ENCODE results near the gene HSBP1.

Gene HSBP1

GRCh38 chr16:83845263-83845662 is 37.5 kb downstream of the HSBP1 start:
- Histone ChIP-seq H3K4me2 (ENCODE audit: low read length) (no peak overlapping the region), H3K9me3 (ENCODE audit: low read length) (no peaks in the 10 kb centered on the region), H3F3A (ENCODE audit: insufficient read depth, low read length) (no peaks in the 10 kb centered on the region), H3K4me1 (ENCODE audit: insufficient read depth, low read length, severe bottlenecking) (peaks cover 35% of the 10 kb centered on the region), H3K79me2 (ENCODE audit: insufficient read depth, low read length) (no peaks in the 10 kb centered on the region), H3K4me3 (ENCODE audit: low read depth, low read length, poor library complexity, severe bottlenecking) (no peak overlapping the region), H3K36me3 (ENCODE audit: insufficient read depth, low read length) (no peaks in the 10 kb centered on the region), H4K20me1 (ENCODE audit: insufficient read depth, low read length) (no peaks in the 10 kb centered on the region), H3K9ac (ENCODE audit: low read length) (no peak overlapping the region), H3K27ac (ENCODE audit: low read depth, low read length, poor library complexity, severe bottlenecking) (no peak overlapping the region), H2AFZ (ENCODE audit: low read length) (no peak overlapping the region), H3K9me2 (ENCODE audit: low read depth, low read length) (no peaks in the 10 kb centered on the region), H3K27me3 (ENCODE audit: insufficient read depth, low read length) (no peaks in the 10 kb centered on the region)
- no peak for TF ChIP-seq EZH2 (IDR thresholded peaks at IDR 0.05; ENCODE audit: borderline replicate concordance, low read length)
- TF ChIP-seq CTCF (IDR thresholded peaks at IDR 0.05; ENCODE audit: low read length), result no peak

- Histone ChIP-seq H3K4me3 (ENCODE audit: low read depth, low read length, poor library complexity, severe bottlenecking) (no peak overlapping the region), H3K79me2 (ENCODE audit: insufficient read depth, low read length) (no peaks in the 10 kb centered on the region), H3K9me3 (ENCODE audit: low read length) (no peaks in the 10 kb centered on the region), H3K27me3 (ENCODE audit: insufficient read depth, low read length) (no peaks in the 10 kb centered on the region), H3K4me2 (ENCODE audit: low read length) (no peak overlapping the region), H4K20me1 (ENCODE audit: insufficient read depth, low read length) (no peaks in the 10 kb centered on the region), H3F3A (ENCODE audit: insufficient read depth, low read length) (no peaks in the 10 kb centered on the region), H3K27ac (ENCODE audit: low read depth, low read length, poor library complexity, severe bottlenecking) (no peak overlapping the region), H3K36me3 (ENCODE audit: insufficient read depth, low read length) (no peaks in the 10 kb centered on the region), H3K4me1 (ENCODE audit: insufficient read depth, low read length, severe bottlenecking) (peaks cover 26% of the 10 kb centered on the region), H2AFZ (ENCODE audit: low read length) (no peak overlapping the region), H3K9ac (ENCODE audit: low read length) (no peak overlapping the region), H3K9me2 (ENCODE audit: low read depth, low read length) (no peaks in the 10 kb centered on the region)
- TF ChIP-seq EZH2 (IDR thresholded peaks at IDR 0.05; ENCODE audit: borderline replicate concordance, low read length), result no peak
- no peak for TF ChIP-seq CTCF (IDR thresholded peaks at IDR 0.05; ENCODE audit: low read length)
Measured at GRCh38 chr16:83847371-83848225, 39.8 kb downstream of the HSBP1 start.

- Histone ChIP-seq H3K4me2 (ENCODE audit: low read length) (no peak overlapping the region), H3K9me2 (ENCODE audit: low read depth, low read length) (no peaks in the 10 kb centered on the region), H3K4me3 (ENCODE audit: low read depth, low read length, poor library complexity, severe bottlenecking) (no peak overlapping the region), H4K20me1 (ENCODE audit: insufficient read depth, low read length) (no peaks in the 10 kb centered on the region), H3F3A (ENCODE audit: insufficient read depth, low read length) (no peaks in the 10 kb centered on the region), H3K79me2 (ENCODE audit: insufficient read depth, low read length) (no peaks in the 10 kb centered on the region), H3K27ac (ENCODE audit: low read depth, low read length, poor library complexity, severe bottlenecking) (no peak overlapping the region), H3K9ac (ENCODE audit: low read length) (no peak overlapping the region), H3K4me1 (ENCODE audit: insufficient read depth, low read length, severe bottlenecking) (peaks cover 7% of the 10 kb centered on the region), H3K9me3 (ENCODE audit: low read length) (no peaks in the 10 kb centered on the region), H2AFZ (ENCODE audit: low read length) (no peak overlapping the region), H3K36me3 (ENCODE audit: insufficient read depth, low read length) (no peaks in the 10 kb centered on the region), H3K27me3 (ENCODE audit: insufficient read depth, low read length) (no peaks in the 10 kb centered on the region)
- TF ChIP-seq EZH2 (IDR thresholded peaks at IDR 0.05; ENCODE audit: borderline replicate concordance, low read length), result no peak
- TF ChIP-seq CTCF (IDR thresholded peaks at IDR 0.05; ENCODE audit: low read length), result no peak
Measured at GRCh38 chr16:83849421-83849820, 41.6 kb downstream of the HSBP1 start.

Data from OCI-LY1 (cell line).